Activated CD4-positive, alpha-beta T cell treated with anti-CD3 and anti-CD28 coated beads for 36 hours (primary cell): ENCODE data around the gene LY6G6C. TPM values are rescaled to one million over a fixed set of nuclear protein-coding genes. Genes with fewer than 3 reads are reported as not detected.

ENCODE experiments used
- ATAC-seq: fragments of 200-7000 bp; cut with Tn5 transposase; one replicate; pipeline ENCODE4 v1.10.0; 2021; ENCODE audit warnings: mild to moderate bottlenecking, moderate library complexity
- CTCF ChIA-PET: fragments of 350-600 bp; sonication (Branson Sonifier 250); formaldehyde crosslinking; loops from one replicate; lab custom pipeline; 2021; ENCODE audit warnings: antibody characterized with exemption; lab: Charles Lee
- POLR2A ChIA-PET: fragments of 350-600 bp; sonication (Branson Sonifier 250); formaldehyde crosslinking; loops from one replicate; lab custom pipeline; 2021; ENCODE audit warnings: antibody characterized with exemption, inconsistent platforms; lab: Charles Lee
- DNase-seq: peaks from one replicate; pipeline ENCODE4 v3.0.0-alpha.2; 2020
- H3K27ac Mint-ChIP-seq: one replicate; pipeline ENCODE4 v1.8.0; 2021; ENCODE audit warnings: mixed read lengths
- H3K27me3 Mint-ChIP-seq: one replicate; pipeline ENCODE4 v1.8.0; 2021; ENCODE audit warnings: mixed read lengths
- H3K36me3 Mint-ChIP-seq: one replicate; pipeline ENCODE4 v1.8.0; 2021; ENCODE audit warnings: low read depth, mixed read lengths
- H3K4me1 Mint-ChIP-seq: one replicate; pipeline ENCODE4 v1.8.0; 2021; ENCODE audit warnings: mixed read lengths
- H3K4me3 Mint-ChIP-seq: one replicate; pipeline ENCODE4 v1.8.0; 2021; ENCODE audit warnings: mild to moderate bottlenecking, moderate library complexity, mixed read lengths
- H3K9me3 Mint-ChIP-seq: one replicate; pipeline ENCODE4 v1.8.0; 2021; ENCODE audit warnings: low read depth, mixed read lengths
- intact Hi-C, 2 experiments: fragments of 100-400 bp; cut with DNase I in 1 of 2; cut with micrococcal nuclease in 1 of 2; formaldehyde crosslinking; loops; one replicate each; pipeline versions ENCODE4 v1.14.2 to v1.15.1; 2022 to 2024; cut with DNase I, micrococcal nuclease
- total RNA-seq, 2 experiments: library from RNA; stranded (reverse); gene quantifications; one replicate each; pipeline ENCODE4 v1.2.3, GENCODE V29; 2021

The LY6G6C gene
- total RNA-seq, 2 experiments from 2014 or later = not detected

- peaks cover 47% of the 10 kb centered on the region for H3K36me3 Mint-ChIP-seq
- no peak for ATAC-seq
- H3K9me3 Mint-ChIP-seq = no peaks in the 10 kb centered on the region
- H3K4me1 Mint-ChIP-seq = no peaks in the 10 kb centered on the region
- CTCF ChIA-PET = no interaction called here
- POLR2A ChIA-PET = no interaction called here
- no peak overlapping the region for H3K4me3 Mint-ChIP-seq
- no peak overlapping the region for H3K27ac Mint-ChIP-seq
- H3K27me3 Mint-ChIP-seq = no peaks in the 10 kb centered on the region
- DNase-seq = no peak
- intact Hi-C loops = no loop called here
Observed at GRCh38 chr6:31762878-31763618, 41.5 kb upstream of the LY6G6C start.

- Mint-ChIP-seq H3K4me3 (no peak within 1 kb of the TSS), H3K36me3 (peaks cover 52% of the 10 kb centered on the region), H3K9me3 (no peaks in the 10 kb centered on the region), H3K27me3 (no peaks in the 10 kb centered on the region), H3K4me1 (no peaks in the 10 kb centered on the region), H3K27ac (no peak within 1 kb of the TSS)
- intact Hi-C loops = no loop called here
- ATAC-seq (no peak), DNase-seq (no peak)
- ChIA-PET POLR2A (no interaction called here), CTCF (no interaction called here)
Observed at GRCh38 chr6:31762356-31762755, 40.8 kb upstream of the LY6G6C start, which contains the start of gene SAPCD1. SAPCD1 (plus strand) TSS chr6:31762656; CDS start chr6:31763055, 399 bp downstream.

- Mint-ChIP-seq H3K27ac (no peak overlapping the region), H3K27me3 (no peaks in the 10 kb centered on the region), H3K36me3 (peaks cover 54% of the 10 kb centered on the region), H3K4me3 (no peak overlapping the region), H3K9me3 (no peaks in the 10 kb centered on the region), H3K4me1 (no peaks in the 10 kb centered on the region)
- intact Hi-C loops = no loop called here
- POLR2A ChIA-PET = no interaction called here
- ATAC-seq (no peak), DNase-seq (no peak)
- CTCF ChIA-PET = no interaction called here
Observed at GRCh38 chr6:31761343-31761742, 39.8 kb upstream of the LY6G6C start.

- no peak for ATAC-seq
- no peak for DNase-seq
- intact Hi-C loops = no loop called here
- POLR2A ChIA-PET = no interaction called here
- Mint-ChIP-seq H3K4me3 (no peak overlapping the region), H3K4me1 (no peaks in the 10 kb centered on the region), H3K9me3 (no peaks in the 10 kb centered on the region), H3K36me3 (peaks cover 54% of the 10 kb centered on the region), H3K27ac (no peak overlapping the region), H3K27me3 (no peaks in the 10 kb centered on the region)
- CTCF ChIA-PET = interaction anchor here (2.2 kb wide), 1 partner anchor 9 kb away, joined by 6 read pairs; no protein-coding TSS in a partner anchor
Observed at GRCh38 chr6:31760790-31761189, 39.2 kb upstream of the LY6G6C start.

GRCh38 chr6:31758281-31758680 is 36.7 kb upstream of the LY6G6C start:
- POLR2A ChIA-PET = no interaction called here
- Mint-ChIP-seq H3K36me3 (peaks cover 50% of the 10 kb centered on the region), H3K4me1 (no peaks in the 10 kb centered on the region)

GRCh38 chr6:31752739-31753319 is 31.3 kb upstream of the LY6G6C start:
- ChIA-PET POLR2A (interaction anchor here (1.0 kb wide), 1 partner anchor 15 kb away, joined by 4 read pairs; no protein-coding TSS in a partner anchor), CTCF (interaction anchor here (0.6 to 1.0 kb wide), 4 partner anchors 10 to 73 kb away, joined by 3 read pairs; no protein-coding TSS in a partner anchor)
- Mint-ChIP-seq H3K4me1 (no peaks in the 10 kb centered on the region), H3K27me3 (no peaks in the 10 kb centered on the region), H3K4me3 (no peak overlapping the region), H3K9me3 (no peaks in the 10 kb centered on the region), H3K27ac (no peak overlapping the region), H3K36me3 (peaks cover 21% of the 10 kb centered on the region)
- DNase-seq (no peak), ATAC-seq (no peak)
- intact Hi-C loops = no loop called here

More at GRCh38 chr6:31758281-31758680, 36.7 kb upstream of the LY6G6C start:
- ATAC-seq = no peak
- H3K4me3 Mint-ChIP-seq = no peak overlapping the region
- intact Hi-C loops = no loop called here
- no peak overlapping the region for H3K27ac Mint-ChIP-seq
- no peaks in the 10 kb centered on the region for H3K27me3 Mint-ChIP-seq
- DNase-seq = no peak
- no peaks in the 10 kb centered on the region for H3K9me3 Mint-ChIP-seq
- CTCF ChIA-PET = interaction anchor here (0.8 to 1.8 kb wide), 3 partner anchors 10 to 28 kb away, joined by 3 to 5 read pairs (median 4); no protein-coding TSS in a partner anchor

GRCh38 chr6:31750411-31751022 is 29.0 kb upstream of the LY6G6C start:
- Mint-ChIP-seq H3K27me3 (no peaks in the 10 kb centered on the region), H3K27ac (no peak overlapping the region), H3K4me1 (no peaks in the 10 kb centered on the region), H3K4me3 (no peak overlapping the region), H3K9me3 (no peaks in the 10 kb centered on the region), H3K36me3 (peaks cover 29% of the 10 kb centered on the region)
- DNase-seq = no peak
- intact Hi-C loops = no loop called here
- ChIA-PET POLR2A (no interaction called here), CTCF (interaction anchor here (1.1 kb wide), 2 partner anchors 10 to 25 kb away, joined by 3 read pairs; no protein-coding TSS in a partner anchor)
- ATAC-seq = no peak

- peaks cover 35% of the 10 kb centered on the region for H3K36me3 Mint-ChIP-seq
- H3K4me1 Mint-ChIP-seq = no peaks in the 10 kb centered on the region
- H3K27ac Mint-ChIP-seq = no peak overlapping the region
- H3K9me3 Mint-ChIP-seq = no peaks in the 10 kb centered on the region
- DNase-seq (no peak), ATAC-seq (no peak)
- intact Hi-C loops = no loop called here
- no peaks in the 10 kb centered on the region for H3K27me3 Mint-ChIP-seq
- CTCF ChIA-PET = no interaction called here
- POLR2A ChIA-PET = no interaction called here
- no peak overlapping the region for H3K4me3 Mint-ChIP-seq
Observed at GRCh38 chr6:31749301-31750036, 27.9 kb upstream of the LY6G6C start.

GRCh38 chr6:31744422-31744821 is 22.9 kb upstream of the LY6G6C start:
- H3K27ac Mint-ChIP-seq = no peak overlapping the region
- H3K27me3 Mint-ChIP-seq = no peaks in the 10 kb centered on the region
- peaks cover 67% of the 10 kb centered on the region for H3K36me3 Mint-ChIP-seq
- POLR2A ChIA-PET = no interaction called here
- H3K4me3 Mint-ChIP-seq = no peak overlapping the region
- DNase-seq (no peak), ATAC-seq (no peak)
- peaks cover 15% of the 10 kb centered on the region for H3K4me1 Mint-ChIP-seq
- intact Hi-C loops = no loop called here
- no peaks in the 10 kb centered on the region for H3K9me3 Mint-ChIP-seq
- CTCF ChIA-PET = no interaction called here

- peaks cover 31% of the 10 kb centered on the region for H3K4me1 Mint-ChIP-seq
- H3K27ac Mint-ChIP-seq = no peak overlapping the region
- peaks cover 60% of the 10 kb centered on the region for H3K36me3 Mint-ChIP-seq
- no peak overlapping the region for H3K4me3 Mint-ChIP-seq
- no peaks in the 10 kb centered on the region for H3K9me3 Mint-ChIP-seq
- ChIA-PET POLR2A (no interaction called here), CTCF (interaction anchor here (0.7 kb wide), 1 partner anchor 10 kb away, joined by 3 read pairs; no protein-coding TSS in a partner anchor)
- no peaks in the 10 kb centered on the region for H3K27me3 Mint-ChIP-seq
- ATAC-seq = no peak
- intact Hi-C loops = no loop called here
- DNase-seq = no peak
Observed at GRCh38 chr6:31742894-31743293, 21.3 kb upstream of the LY6G6C start.

GRCh38 chr6:31741815-31742214 is 20.3 kb upstream of the LY6G6C start:
- no peaks in the 10 kb centered on the region for H3K27me3 Mint-ChIP-seq
- ATAC-seq (no peak), DNase-seq (no peak)
- no peaks in the 10 kb centered on the region for H3K9me3 Mint-ChIP-seq
- peaks cover 53% of the 10 kb centered on the region for H3K36me3 Mint-ChIP-seq
- H3K27ac Mint-ChIP-seq = no peak overlapping the region
- POLR2A ChIA-PET = interaction anchor here (0.6 to 0.7 kb wide), 2 partner anchors 65 to 728 kb away, joined by 3 to 4 read pairs; no protein-coding TSS in a partner anchor
- intact Hi-C loops = no loop called here
- H3K4me1 Mint-ChIP-seq = peaks cover 41% of the 10 kb centered on the region
- H3K4me3 Mint-ChIP-seq = peak overlapping the region; percentile 86
- CTCF ChIA-PET = interaction anchor here (0.6 to 1.6 kb wide), 4 partner anchors 12 to 38 kb away, joined by 3 to 5 read pairs (median 4); partner anchors contain the start of gene ABHD16A
